CD4-positive, alpha-beta T cell treated with Interleukin-6 at 100 ng/mL for 8 hours (primary cell): ENCODE results near the gene PTBP1.

ENCODE experiments used
- DNase-seq: peaks from one replicate; pipeline ENCODE4 v3.0.0-alpha.2; 2020; ENCODE audit warnings: mixed read lengths, low spot score

PTBP1 gene

DNA sequence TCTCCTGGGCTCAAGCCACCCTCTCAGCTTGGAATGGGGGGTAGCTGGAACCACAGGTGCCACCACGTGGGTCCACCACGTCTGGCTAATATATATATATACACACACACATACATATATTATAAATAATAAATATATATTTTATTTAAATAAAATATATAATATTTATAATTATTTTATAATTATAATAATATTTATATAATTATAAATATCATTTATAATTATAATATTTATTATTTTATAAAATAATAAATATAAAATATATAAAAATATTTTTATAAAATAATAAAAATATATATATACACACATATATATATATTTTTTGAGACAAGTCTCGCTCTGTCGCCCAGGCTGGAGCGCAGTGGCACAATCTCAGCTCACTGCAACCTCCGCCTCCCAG lies 57.3 kb downstream of the PTBP1 start:
- no peak for DNase-seq

- no peak for DNase-seq
These were observed 57.9 kb downstream of the PTBP1 start for GRCh38 chr19:855142-855541.

- no peak for DNase-seq
These were observed 58.4 kb downstream of the PTBP1 start for GRCh38 chr19:855566-856120.

DNA sequence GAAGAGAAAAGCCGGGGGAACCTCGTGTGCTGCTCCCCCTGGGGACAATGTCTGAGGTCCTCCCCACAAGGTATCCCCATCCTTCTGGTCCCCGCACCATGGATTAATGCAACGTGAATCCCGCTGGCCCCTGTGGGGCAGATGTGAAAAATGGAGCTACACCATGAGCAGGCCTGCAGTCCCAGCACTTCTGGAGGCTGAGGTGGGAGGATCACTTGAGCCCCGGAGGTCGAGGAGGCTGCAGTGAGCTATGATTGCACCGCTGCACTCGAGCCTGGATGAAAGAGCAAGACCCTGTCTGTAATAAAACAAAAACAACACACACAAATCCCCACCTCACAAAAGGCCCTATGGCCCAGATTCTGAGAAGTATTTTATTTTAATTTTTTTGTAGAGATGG lies 61.0 kb downstream of the PTBP1 start:
- no peak for DNase-seq

- DNase-seq = no peak
These were observed 61.9 kb downstream of the PTBP1 start, which contains the start of gene CFD for GRCh38 chr19:858868-859843. TSS of gene CFD (plus strand) at chr19:859664. CDS start at chr19:859690, 26 bp downstream.

DNA sequence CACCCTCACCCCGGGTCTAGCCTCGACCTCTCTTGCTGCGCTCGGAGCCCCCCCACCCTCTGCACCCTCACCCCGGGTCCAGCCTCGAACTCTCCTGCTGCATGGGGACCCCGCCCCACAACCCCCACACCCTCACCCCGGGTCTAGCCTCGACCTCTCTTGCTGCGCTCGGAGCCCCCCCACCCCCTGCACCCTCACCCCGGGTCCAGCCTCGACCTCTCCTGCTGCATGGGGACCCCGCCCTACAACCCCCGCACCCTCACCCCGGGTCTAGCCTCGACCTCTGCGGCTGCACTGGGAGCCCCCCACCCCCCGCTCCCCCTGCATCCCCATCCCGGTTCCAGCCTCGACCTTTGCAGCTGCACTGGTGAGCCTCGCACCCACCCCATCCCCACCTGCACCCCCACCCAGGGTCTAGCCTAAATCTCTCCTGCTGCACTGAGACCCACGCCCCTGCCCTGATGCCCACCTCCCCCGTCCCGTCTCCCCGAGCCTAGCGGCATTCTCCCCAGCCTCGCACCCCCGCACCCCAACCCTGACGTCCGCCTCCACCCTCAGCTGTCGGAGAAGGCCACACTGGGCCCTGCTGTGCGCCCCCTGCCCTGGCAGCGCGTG lies 64.0 kb downstream of the PTBP1 start:
- DNase-seq = no peak
